CD4-positive, alpha-beta T cell treated with Interleukin-17A for 4 hours (primary cell): ENCODE results near the gene CTXN1.

ENCODE experiments used
- DNase-seq: peaks from one replicate; pipeline ENCODE4 v3.0.0-alpha.2; 2020; ENCODE audit warnings: mixed read lengths

CTXN1 gene

GRCh38 chr19:7912697-7913564, 13.0 kb downstream of the CTXN1 start:
- no peak for DNase-seq

DNA sequence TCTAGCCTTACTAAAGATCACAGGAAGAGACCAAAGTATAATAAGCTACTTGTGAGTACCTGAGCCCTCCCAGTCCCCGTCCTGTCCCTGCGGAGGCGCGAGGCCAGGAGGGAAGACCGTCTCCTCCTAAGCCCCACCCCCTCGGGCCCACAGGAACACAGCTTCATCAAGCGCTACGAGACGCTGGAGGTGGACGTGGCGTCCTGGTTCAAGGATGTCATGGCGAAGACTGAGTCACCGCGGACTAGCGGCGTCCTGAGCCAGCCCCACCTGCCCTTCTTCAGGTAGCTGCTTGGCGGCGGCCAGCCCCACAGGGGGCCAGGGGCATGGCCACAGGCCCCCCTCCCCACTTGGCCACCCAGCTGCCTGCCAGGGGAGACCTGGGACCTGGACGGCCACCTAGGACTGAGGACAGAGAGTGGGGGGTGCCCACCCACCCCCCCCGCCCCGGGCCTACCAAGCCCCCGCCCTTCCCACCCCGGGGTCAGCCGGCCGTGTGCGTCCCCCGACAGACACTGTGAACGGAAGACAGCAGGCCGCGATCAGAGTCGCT, 13.7 kb downstream of the CTXN1 start:
- DNase-seq = no peak

GRCh38 chr19:7911508-7912143, 14.3 kb downstream of the CTXN1 start:
- DNase-seq = no peak

DNA sequence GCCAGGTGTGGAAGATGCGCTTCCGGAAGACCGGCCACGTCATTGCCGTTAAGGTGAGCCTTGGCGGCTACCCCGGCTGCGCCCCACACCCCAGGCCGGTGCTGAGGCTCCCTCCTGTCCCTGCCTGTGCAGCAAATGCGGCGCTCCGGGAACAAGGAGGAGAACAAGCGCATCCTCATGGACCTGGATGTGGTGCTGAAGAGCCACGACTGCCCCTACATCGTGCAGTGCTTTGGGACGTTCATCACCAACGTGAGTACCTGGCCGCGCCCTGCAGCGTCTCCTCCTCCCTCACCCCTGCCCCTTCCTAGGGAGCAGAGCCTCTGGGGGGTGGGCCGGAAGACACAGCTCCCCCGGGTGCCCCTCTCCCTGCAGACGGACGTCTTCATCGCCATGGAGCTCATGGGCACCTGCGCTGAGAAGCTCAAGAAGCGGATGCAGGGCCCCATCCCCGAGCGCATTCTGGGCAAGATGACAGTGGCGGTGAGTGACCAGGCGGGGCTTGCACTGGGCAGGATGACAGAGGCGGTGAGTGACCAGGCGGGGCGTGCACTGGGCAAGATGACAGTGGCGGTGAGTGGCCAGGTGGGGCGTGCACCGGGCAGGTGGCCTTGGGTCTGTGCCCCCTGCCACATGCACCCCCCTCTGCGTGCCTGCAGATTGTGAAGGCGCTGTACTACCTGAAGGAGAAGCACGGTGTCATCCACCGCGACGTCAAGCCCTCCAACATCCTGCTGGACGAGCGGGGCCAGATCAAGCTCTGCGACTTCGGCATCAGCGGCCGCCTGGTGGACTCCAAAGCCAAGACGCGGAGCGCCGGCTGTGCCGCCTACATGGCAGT, 15.4 kb downstream of the CTXN1 start:
- no peak for DNase-seq

DNA sequence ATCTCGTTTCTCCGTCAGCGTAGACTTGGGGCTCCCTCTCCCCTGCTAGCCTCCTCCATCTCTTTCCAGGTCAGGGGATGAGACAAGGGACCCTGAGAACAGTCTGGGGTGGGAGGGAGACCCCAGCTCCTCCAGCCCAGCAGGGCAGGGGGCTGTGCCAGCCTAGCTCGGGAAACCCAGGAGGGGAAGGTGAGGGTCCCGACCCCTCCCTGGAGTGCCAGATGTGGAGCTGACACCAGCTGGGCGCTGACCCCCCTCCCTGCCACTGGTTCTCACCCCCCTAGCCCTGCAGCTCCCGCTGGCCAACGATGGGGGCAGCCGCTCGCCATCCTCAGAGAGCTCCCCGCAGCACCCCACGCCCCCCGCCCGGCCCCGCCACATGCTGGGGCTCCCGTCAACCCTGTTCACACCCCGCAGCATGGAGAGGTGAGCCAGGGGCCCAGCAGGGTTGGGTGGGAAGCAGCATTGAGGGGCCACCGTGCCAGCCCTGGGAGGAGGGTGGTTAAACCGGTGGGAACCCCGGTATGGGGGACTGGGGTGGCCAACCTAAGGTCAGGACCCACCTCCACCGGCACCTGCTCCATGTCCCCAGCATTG, 16.4 kb downstream of the CTXN1 start:
- no peak for DNase-seq

- no peak for DNase-seq
Observed at GRCh38 chr19:7908742-7909461, 17.0 kb downstream of the CTXN1 start.

GRCh38 chr19:7908078-7908699, 17.7 kb downstream of the CTXN1 start:
- no peak for DNase-seq

DNA sequence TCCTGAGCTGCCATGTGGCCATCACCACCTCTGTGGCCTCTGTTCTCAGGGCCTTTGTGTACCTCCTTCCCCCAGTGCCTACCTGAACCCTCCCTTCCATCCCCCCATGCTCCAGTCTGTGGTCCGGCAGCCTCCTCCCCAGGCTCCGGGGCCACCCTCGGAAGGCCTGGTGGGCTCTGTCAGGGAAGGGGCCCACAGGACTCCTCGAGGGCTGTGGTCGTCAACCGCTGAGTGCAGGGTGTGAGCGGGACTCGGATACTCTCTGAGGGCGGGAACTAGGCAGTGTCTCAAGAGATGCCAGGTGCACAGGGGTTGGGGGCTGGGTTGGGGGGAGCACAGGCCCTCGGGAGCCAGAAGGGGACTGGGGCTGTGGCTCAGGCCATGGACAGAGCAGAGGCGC, 18.4 kb downstream of the CTXN1 start:
- no peak for DNase-seq

DNA sequence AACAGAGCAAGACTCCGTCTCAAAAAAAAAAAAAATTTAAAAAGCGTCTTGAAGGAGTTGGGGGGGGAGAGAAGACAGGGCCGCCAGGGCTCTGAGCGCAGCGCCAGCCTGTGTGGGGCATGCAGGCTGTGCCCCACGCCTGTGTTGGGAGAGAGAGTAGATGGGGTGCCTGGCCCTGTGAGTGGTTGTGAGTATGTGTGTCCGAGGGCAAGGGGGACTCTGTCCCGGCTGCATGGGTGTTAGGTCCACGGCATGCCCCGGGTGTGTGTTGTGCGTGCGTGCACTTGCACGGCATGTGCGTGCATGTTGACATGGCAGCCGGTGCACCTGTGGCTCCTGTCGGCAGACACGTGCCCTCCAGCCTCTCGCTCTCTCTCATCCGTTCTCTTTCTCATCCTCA, 18.8 kb downstream of the CTXN1 start:
- DNase-seq = no peak

DNA sequence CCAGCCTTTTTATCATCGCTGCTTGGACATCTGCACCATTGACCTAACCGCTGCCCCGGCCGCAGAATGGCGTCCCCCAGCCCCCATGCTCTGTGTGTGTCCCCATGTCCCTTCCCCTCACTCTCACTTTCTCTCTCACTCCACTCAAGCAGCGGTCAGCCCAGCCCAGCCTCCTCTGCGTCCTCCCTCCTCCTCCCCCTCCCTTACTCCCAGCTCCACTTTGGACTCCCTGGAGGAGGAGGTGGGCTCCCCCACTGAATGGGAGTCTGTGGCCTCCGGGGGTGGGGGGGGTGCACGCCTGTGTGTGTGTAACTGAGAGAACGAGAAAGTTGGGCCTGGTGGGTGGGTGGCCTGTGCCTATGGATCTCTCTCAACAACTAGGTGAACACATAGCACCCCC, 20.1 kb downstream of the CTXN1 start:
- no peak for DNase-seq

DNA sequence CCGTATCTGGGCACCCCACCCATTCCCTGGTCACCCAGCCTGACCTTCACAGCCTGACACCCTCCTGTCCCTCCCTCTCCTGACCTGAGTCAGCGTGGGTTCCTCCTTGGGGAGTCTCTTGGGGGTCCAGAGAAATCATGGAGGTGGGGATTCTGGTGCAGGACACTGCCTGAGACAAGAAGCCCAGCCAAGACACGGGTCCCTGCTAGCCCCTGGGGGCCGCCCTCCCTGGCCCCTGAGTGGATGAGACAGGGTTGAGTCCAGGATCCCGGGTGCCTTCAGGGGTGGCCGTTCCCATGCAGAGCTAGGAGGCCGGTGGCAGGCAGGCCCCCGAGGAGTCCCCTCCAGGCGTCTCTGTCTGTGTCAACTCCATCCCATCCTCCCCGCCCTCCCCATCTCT, 20.7 kb downstream of the CTXN1 start:
- no peak for DNase-seq

DNA sequence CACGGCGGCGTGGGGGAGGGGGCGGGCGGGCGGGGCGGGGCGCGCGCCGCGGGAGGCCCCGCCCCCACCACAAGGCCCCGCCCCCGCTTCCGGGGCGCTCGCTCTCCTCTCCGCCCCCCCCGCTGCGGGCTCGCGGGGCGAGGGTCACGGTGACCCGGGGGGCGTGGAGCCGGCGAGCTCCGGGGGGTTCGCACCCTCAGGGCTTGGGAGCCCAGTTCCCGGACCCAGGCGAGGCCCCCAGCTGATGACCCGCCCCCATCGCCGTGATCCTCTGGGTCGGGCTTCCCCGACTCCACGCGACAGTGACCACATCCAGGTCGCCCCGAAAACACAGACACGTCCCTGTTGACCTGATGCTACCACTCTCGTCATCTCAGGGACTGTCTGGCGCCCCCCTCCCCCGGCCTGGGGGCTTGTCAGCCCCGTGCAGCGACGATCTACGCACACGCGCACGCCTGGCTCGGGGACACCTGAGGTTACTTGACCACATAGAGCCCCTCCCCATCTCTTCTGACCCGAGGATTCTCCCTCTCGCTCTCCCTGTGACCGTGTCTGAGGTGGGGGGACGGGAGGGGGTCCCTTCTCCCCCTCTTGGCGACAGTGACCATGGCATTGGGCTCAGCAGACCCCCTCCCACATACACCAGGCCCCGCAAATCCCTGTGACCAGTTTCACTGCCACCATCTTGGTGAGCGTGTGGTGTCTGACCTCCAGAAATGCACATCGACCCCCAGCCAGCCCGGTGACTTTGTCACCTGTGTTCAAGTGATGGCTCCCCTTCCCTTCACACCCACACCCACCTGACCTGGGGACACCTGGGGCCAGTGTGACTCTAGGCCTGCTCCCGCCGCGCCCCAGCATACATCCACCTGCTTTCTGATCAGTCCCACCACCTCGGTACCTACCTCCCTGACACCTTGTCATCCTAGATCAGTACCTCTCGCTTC, 21.6 kb downstream of the CTXN1 start:
- no peak for DNase-seq

DNA sequence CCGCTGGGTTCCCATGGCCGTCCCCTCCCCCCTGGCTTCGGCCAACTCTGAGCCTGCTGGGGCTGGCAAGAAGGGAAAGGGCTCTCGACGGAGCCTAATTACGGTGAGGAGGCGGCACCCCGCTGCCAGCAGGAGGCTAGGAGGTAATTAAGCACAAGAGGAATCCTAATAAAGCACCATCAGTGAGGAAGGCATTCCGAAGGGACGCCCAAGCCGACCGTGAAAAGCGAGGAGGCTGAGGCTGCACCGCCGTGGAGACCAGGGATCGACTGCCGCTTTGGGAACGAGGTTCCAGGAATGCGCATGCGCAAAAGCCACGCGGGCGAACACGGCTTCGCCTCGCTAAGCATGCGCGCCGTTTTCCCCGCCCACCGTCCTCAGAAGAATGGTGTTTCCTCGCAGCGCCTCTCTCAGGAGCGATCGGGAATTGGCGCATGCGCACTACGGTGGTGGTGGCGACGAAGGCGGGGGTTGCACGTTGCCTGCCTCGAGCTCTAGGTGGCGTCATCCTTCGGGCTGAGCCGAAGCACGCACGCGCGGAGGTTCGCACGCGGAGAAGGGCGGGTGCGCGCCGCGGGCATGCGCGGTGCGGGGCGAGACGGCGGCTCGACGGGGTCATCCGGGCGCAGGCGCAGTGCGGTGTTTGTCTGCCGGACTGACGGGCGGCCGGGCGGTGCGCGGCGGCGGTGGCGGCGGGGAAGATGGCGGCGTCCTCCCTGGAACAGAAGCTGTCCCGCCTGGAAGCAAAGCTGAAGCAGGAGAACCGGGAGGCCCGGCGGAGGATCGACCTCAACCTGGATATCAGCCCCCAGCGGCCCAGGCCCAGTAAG, 22.5 kb downstream of the CTXN1 start, which contains the start of gene MAP2K7:
TSS of gene MAP2K7 (plus strand) at position 634 of the 830 bp plus-strand sequence. CDS start at position 702, 68 bp downstream.
- peak; percentile 100 for DNase-seq

- no peak for DNase-seq
Observed at GRCh38 chr19:7902796-7903243, 23.1 kb downstream of the CTXN1 start.

DNA sequence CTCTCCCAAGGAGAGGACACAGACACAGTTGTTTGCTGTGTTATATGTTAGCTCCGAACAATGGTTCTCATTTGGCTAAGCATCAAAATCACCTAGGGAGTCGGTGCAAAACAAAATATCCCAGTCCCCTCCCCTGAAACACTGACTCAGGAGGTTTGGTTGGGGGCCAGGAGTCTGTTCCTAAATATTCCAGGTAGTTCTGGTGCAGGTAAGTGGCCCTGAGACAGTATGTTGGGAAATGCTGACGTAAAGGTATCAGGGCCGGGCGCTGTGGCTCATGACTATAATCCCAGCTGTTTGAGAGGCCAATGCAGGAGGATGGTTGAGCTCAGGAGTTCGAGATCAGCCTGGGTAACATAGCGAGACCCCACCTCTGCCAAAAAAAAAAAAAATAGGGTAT, 24.6 kb downstream of the CTXN1 start:
- DNase-seq = no peak

DNA sequence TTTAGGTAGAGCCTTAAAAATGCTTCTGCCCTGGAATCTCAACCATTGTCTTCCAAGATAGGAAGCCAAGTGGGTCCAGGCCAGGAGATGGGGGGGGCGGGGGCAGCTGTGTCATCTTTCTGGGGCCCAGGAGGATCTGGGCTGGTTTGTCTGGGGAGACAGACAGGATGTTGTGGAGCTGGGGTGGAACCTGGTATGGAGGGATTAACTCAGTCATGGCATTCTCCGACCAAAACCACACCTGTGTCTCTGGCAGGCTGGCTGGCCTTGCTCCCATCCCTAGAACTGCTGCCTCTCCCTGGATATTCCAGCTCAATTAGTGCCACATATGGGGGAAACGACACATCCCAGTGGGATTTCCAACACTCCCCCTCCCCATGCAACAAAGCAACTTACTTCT, 25.0 kb downstream of the CTXN1 start:
- no peak for DNase-seq

GRCh38 chr19:7900401-7900870, 25.5 kb downstream of the CTXN1 start:
- DNase-seq = no peak

DNA sequence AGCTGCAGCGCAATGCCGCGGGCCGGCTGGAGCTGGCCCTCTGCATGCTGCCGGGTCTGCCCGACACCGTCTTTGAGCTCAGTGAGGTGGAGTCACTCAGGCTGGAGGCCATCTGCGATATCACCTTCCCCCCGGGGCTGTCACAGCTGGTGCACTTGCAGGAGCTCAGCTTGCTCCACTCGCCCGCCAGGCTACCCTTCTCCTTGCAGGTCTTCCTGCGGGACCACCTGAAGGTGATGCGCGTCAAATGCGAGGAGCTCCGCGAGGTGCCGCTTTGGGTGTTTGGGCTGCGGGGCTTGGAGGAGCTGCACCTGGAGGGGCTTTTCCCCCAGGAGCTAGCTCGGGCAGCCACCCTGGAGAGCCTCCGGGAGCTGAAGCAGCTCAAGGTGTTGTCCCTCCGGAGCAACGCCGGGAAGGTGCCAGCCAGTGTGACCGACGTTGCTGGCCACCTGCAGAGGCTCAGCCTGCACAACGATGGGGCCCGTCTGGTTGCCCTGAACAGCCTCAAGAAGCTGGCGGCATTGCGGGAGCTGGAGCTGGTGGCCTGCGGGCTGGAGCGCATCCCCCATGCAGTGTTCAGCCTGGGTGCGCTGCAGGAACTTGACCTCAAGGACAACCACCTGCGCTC, 26.1 kb downstream of the CTXN1 start:
- DNase-seq = no peak

GRCh38 chr19:7898967-7899366, 27.0 kb downstream of the CTXN1 start:
- no peak for DNase-seq
